ENCODE data around the gene TSPAN8.

Gene TSPAN8

GRCh38 chr12:71107936-71108335 is 49.9 kb downstream of the TSPAN8 start:
- no peak for ATAC-seq
- TF ChIP-seq ZNF565 (CRISPR knock-in tag; conservative IDR thresholded peaks at IDR 0.05; ENCODE audit: low read depth) = no peak
- TF ChIP-seq ZC3H10 (CRISPR knock-in tag; IDR thresholded peaks at IDR 0.05) = no peak
- TF ChIP-seq ARNTL (CRISPR knock-in tag; IDR thresholded peaks at IDR 0.05; ENCODE audit: borderline replicate concordance, low read depth) = no peak
- TF ChIP-seq ZFP30 (CRISPR knock-in tag; IDR thresholded peaks at IDR 0.05) = no peak
- no peak for TF ChIP-seq ZNF70 (CRISPR knock-in tag; IDR thresholded peaks at IDR 0.05)
- TF ChIP-seq CSRNP3 (CRISPR knock-in tag; IDR thresholded peaks at IDR 0.05) = no peak
- TF ChIP-seq SNAI2 (CRISPR knock-in tag; IDR thresholded peaks at IDR 0.05) = no peak
- no peak for TF ChIP-seq ZNF8 (CRISPR knock-in tag; IDR thresholded peaks at IDR 0.05)
- TF ChIP-seq CREB5 (CRISPR knock-in tag; IDR thresholded peaks at IDR 0.05; ENCODE audit: low read depth) = no peak
- TF ChIP-seq CSDC2 (CRISPR knock-in tag; IDR thresholded peaks at IDR 0.05) = no peak
- TF ChIP-seq BACH2 (CRISPR knock-in tag; IDR thresholded peaks at IDR 0.05; ENCODE audit: borderline replicate concordance) = no peak
- no peak for TF ChIP-seq OSR1 (CRISPR knock-in tag; IDR thresholded peaks at IDR 0.05)
- TF ChIP-seq, protein P1, sequence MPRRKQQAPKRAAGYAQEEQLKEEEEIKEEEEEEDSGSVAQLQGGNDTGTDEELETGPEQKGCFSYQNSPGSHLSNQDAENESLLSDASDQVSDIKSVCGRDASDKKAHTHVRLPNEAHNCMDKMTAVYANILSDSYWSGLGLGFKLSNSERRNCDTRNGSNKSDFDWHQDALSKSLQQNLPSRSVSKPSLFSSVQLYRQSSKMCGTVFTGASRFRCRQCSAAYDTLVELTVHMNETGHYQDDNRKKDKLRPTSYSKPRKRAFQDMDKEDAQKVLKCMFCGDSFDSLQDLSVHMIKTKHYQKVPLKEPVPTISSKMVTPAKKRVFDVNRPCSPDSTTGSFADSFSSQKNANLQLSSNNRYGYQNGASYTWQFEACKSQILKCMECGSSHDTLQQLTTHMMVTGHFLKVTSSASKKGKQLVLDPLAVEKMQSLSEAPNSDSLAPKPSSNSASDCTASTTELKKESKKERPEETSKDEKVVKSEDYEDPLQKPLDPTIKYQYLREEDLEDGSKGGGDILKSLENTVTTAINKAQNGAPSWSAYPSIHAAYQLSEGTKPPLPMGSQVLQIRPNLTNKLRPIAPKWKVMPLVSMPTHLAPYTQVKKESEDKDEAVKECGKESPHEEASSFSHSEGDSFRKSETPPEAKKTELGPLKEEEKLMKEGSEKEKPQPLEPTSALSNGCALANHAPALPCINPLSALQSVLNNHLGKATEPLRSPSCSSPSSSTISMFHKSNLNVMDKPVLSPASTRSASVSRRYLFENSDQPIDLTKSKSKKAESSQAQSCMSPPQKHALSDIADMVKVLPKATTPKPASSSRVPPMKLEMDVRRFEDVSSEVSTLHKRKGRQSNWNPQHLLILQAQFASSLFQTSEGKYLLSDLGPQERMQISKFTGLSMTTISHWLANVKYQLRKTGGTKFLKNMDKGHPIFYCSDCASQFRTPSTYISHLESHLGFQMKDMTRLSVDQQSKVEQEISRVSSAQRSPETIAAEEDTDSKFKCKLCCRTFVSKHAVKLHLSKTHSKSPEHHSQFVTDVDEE (CRISPR knock-in tag; IDR thresholded peaks at IDR 0.05) = no peak
- TF ChIP-seq ESRRG (CRISPR knock-in tag; IDR thresholded peaks at IDR 0.05) = no peak
- TF ChIP-seq TCF4 (CRISPR knock-in tag; IDR thresholded peaks at IDR 0.05; ENCODE audit: borderline replicate concordance) = no peak
- TF ChIP-seq PPARA (CRISPR knock-in tag; IDR thresholded peaks at IDR 0.05; ENCODE audit: borderline replicate concordance) = no peak
- no peak for TF ChIP-seq RARB (CRISPR knock-in tag; IDR thresholded peaks at IDR 0.05)
- TF ChIP-seq POU6F1 (CRISPR knock-in tag; IDR thresholded peaks at IDR 0.05; ENCODE audit: borderline replicate concordance, low read depth) = no peak
- no peak for TF ChIP-seq GLIS3 (CRISPR knock-in tag; IDR thresholded peaks at IDR 0.05)

DNA sequence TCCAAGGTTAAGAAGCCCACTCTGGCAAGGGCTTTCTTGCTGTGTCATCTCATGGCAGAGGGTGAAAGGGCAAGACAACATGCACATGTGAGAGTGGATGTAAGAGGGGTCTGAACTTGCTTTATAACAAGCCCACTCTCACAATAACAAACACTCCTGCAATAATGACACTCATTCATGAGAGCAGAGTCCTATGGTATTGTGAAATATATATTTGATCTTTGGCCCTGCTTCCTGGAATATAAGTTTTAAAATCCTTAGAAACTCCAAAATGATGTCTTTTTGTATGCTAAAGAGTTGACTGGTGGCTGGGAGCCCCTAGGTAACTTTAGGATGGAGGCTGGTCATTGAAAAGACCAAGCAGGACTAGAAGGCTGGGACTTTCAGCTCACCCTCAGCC is 51.8 kb downstream of the TSPAN8 start:
- TF ChIP-seq CREB5 (CRISPR knock-in tag; IDR thresholded peaks at IDR 0.05; ENCODE audit: low read depth) (no peak), ZC3H10 (CRISPR knock-in tag; IDR thresholded peaks at IDR 0.05) (no peak), TOX (CRISPR knock-in tag; IDR thresholded peaks at IDR 0.05; ENCODE audit: borderline replicate concordance) (no peak), ISL1 (CRISPR knock-in tag; IDR thresholded peaks at IDR 0.05) (no peak), RARB (CRISPR knock-in tag; IDR thresholded peaks at IDR 0.05) (no peak), SNAI2 (CRISPR knock-in tag; IDR thresholded peaks at IDR 0.05) (no peak), ESRRG (CRISPR knock-in tag; IDR thresholded peaks at IDR 0.05) (no peak), CSRNP3 (CRISPR knock-in tag; IDR thresholded peaks at IDR 0.05) (no peak)
- no peak for ATAC-seq

- no peak for ATAC-seq
- TF ChIP-seq TOX (CRISPR knock-in tag; IDR thresholded peaks at IDR 0.05; ENCODE audit: borderline replicate concordance) (no peak), ZFP3 (CRISPR knock-in tag; IDR thresholded peaks at IDR 0.05) (no peak), PATZ1 (CRISPR knock-in tag; IDR thresholded peaks at IDR 0.05; ENCODE audit: borderline replicate concordance) (no peak), ARNTL (CRISPR knock-in tag; IDR thresholded peaks at IDR 0.05; ENCODE audit: borderline replicate concordance, low read depth) (no peak), SNAI2 (CRISPR knock-in tag; IDR thresholded peaks at IDR 0.05) (no peak), RARB (CRISPR knock-in tag; IDR thresholded peaks at IDR 0.05) (no peak), OSR1 (CRISPR knock-in tag; IDR thresholded peaks at IDR 0.05) (no peak), ZFP30 (CRISPR knock-in tag; IDR thresholded peaks at IDR 0.05) (no peak), ESRRG (CRISPR knock-in tag; IDR thresholded peaks at IDR 0.05) (no peak), ZNF565 (CRISPR knock-in tag; conservative IDR thresholded peaks at IDR 0.05; ENCODE audit: low read depth) (no peak), ZC3H10 (CRISPR knock-in tag; IDR thresholded peaks at IDR 0.05) (no peak), ZNF8 (CRISPR knock-in tag; IDR thresholded peaks at IDR 0.05) (no peak), BACH2 (CRISPR knock-in tag; IDR thresholded peaks at IDR 0.05; ENCODE audit: borderline replicate concordance) (no peak), PPARA (CRISPR knock-in tag; IDR thresholded peaks at IDR 0.05; ENCODE audit: borderline replicate concordance) (no peak), POU6F1 (CRISPR knock-in tag; IDR thresholded peaks at IDR 0.05; ENCODE audit: borderline replicate concordance, low read depth) (no peak), TCF4 (CRISPR knock-in tag; IDR thresholded peaks at IDR 0.05; ENCODE audit: borderline replicate concordance) (no peak)
Observed at GRCh38 chr12:71092290-71092689, 65.5 kb downstream of the TSPAN8 start.
